Neuronal stem cell (in vitro differentiated cells): ENCODE measurements around the gene ZNF559.

ENCODE experiments used
- DNase-seq: peaks from one replicate; pipeline ENCODE4 v3.0.0-alpha.2; 2013; ENCODE audit warnings: low spot score
- H2AFZ ChIP-seq: one replicate; pipeline ENCODE4 v1.6.1; 2013; ENCODE audit warnings: mild to moderate bottlenecking, low read length, inconsistent platforms
- H2AK5ac ChIP-seq: 2 replicates; pipeline ENCODE4 v1.6.1; 2013; ENCODE audit warnings: low read depth, mild to moderate bottlenecking, inconsistent platforms, low read length, moderate library complexity, mixed read lengths
- H2BK120ac ChIP-seq: 2 replicates; pipeline ENCODE4 v1.6.1; 2013; ENCODE audit warnings: low read depth, mild to moderate bottlenecking, inconsistent platforms, low read length, moderate library complexity, mixed read lengths
- H2BK12ac ChIP-seq: one replicate; pipeline ENCODE4 v1.6.1; 2013; ENCODE audit warnings: low read length, inconsistent platforms
- H2BK15ac ChIP-seq: 2 replicates; pipeline ENCODE4 v1.6.1; 2013; ENCODE audit warnings: mild to moderate bottlenecking, low read length, inconsistent platforms, mixed read lengths
- H2BK5ac ChIP-seq: one replicate; pipeline ENCODE4 v1.6.1; 2013; ENCODE audit warnings: inconsistent platforms, mild to moderate bottlenecking, low read length, moderate library complexity
- H3K14ac ChIP-seq: one replicate; pipeline ENCODE4 v1.6.1; 2013; ENCODE audit warnings: low read length, inconsistent platforms
- H3K18ac ChIP-seq: 2 replicates; pipeline ENCODE4 v1.6.1; 2013; ENCODE audit warnings: low read length, inconsistent platforms
- H3K23ac ChIP-seq: 2 replicates; pipeline ENCODE4 v1.6.1; 2013; ENCODE audit warnings: low read depth, mild to moderate bottlenecking, mixed read lengths, low read length, inconsistent platforms; ENCODE audit not compliant: poor library complexity
- H3K27ac ChIP-seq: replicated peaks from 3 replicates; pipeline ENCODE4 v1.5.1; 2013; ENCODE audit warnings: low read length, inconsistent platforms
- H3K27me3 ChIP-seq, 3 experiments: 2 replicates each; pipeline ENCODE4 v1.6.1; 2013; ENCODE audit warnings: low read length in 3 of 3, mild to moderate bottlenecking in 2 of 3, inconsistent platforms in 1 of 3, low read depth in 1 of 3, mixed read lengths in 1 of 3, moderate library complexity in 1 of 3; ENCODE audit not compliant: control insufficient read depth in 3 of 3, insufficient read depth in 3 of 3
- H3K36me3 ChIP-seq, 2 donors: replicated peaks in 1 of 2; 2 replicates each; pipeline ENCODE4 v1.6.1; 2013; ENCODE audit warnings: low read length in 2 of 2; ENCODE audit not compliant: control insufficient read depth in 2 of 2, insufficient read depth in 2 of 2
- H3K4ac ChIP-seq: 2 replicates; pipeline ENCODE4 v1.6.1; 2013; ENCODE audit warnings: inconsistent platforms, mild to moderate bottlenecking, low read length, moderate library complexity
- H3K4me1 ChIP-seq, 2 donors: 1 replicate in 1 of 2; 2 replicates in 1 of 2; pipeline ENCODE4 v1.6.1; 2013; ENCODE audit warnings: low read length in 2 of 2, low read depth in 1 of 2; ENCODE audit not compliant: control insufficient read depth in 2 of 2, insufficient read depth in 1 of 2
- H3K4me2 ChIP-seq: one replicate; pipeline ENCODE4 v1.6.1; 2013; ENCODE audit warnings: mild to moderate bottlenecking, low read length, inconsistent platforms; ENCODE audit not compliant: insufficient read depth, poor library complexity, severe bottlenecking
- H3K4me3 ChIP-seq, 2 donors: 2 replicates each; pipeline ENCODE4 v1.5.1; 2013; ENCODE audit warnings: low read length in 2 of 2, mild to moderate bottlenecking in 2 of 2, inconsistent platforms in 1 of 2, moderate library complexity in 1 of 2
- H3K79me1 ChIP-seq: one replicate; pipeline ENCODE4 v1.6.1; 2013; ENCODE audit warnings: low read depth, mild to moderate bottlenecking, inconsistent platforms, low read length, moderate library complexity
- H3K9ac ChIP-seq: one replicate; pipeline ENCODE4 v1.6.1; 2013; ENCODE audit warnings: mild to moderate bottlenecking, low read depth, low read length, inconsistent platforms; ENCODE audit not compliant: poor library complexity
- H3K9me3 ChIP-seq, 2 donors: replicated peaks in 1 of 2; 2 replicates each; pipeline versions ENCODE3 to v1.6.1; 2013; ENCODE audit warnings: low read length in 2 of 2, mild to moderate bottlenecking in 2 of 2, inconsistent platforms in 1 of 2, low read depth in 1 of 2, mixed read lengths in 1 of 2, moderate library complexity in 1 of 2; ENCODE audit not compliant: control insufficient read depth in 2 of 2, insufficient read depth in 1 of 2
- H4K8ac ChIP-seq: one replicate; pipeline ENCODE4 v1.6.1; 2013; ENCODE audit warnings: low read depth, mild to moderate bottlenecking, inconsistent platforms, low read length, moderate library complexity
- H4K91ac ChIP-seq: one replicate; pipeline ENCODE4 v1.6.1; 2013; ENCODE audit warnings: low read length, low read depth, mild to moderate bottlenecking, inconsistent platforms; ENCODE audit not compliant: poor library complexity
- WGBS, 2 donors: extraction: QIAGEN DNeasy Blood & Tissue Kit; methylation state at CpG; one replicate each; pipeline ENCODE4 v1.1.7; 2013; ENCODE audit warnings: missing lambda C conversion rate in 2 of 2, mixed read lengths in 1 of 2; ENCODE audit not compliant: insufficient read length in 2 of 2, insufficient replicate concordance in 1 of 2; ENCODE audit errors: extremely low coverage in 2 of 2; 5-methylcytosine and 5-hydroxymethylcytosine counted together

The ZNF559 gene

DNA sequence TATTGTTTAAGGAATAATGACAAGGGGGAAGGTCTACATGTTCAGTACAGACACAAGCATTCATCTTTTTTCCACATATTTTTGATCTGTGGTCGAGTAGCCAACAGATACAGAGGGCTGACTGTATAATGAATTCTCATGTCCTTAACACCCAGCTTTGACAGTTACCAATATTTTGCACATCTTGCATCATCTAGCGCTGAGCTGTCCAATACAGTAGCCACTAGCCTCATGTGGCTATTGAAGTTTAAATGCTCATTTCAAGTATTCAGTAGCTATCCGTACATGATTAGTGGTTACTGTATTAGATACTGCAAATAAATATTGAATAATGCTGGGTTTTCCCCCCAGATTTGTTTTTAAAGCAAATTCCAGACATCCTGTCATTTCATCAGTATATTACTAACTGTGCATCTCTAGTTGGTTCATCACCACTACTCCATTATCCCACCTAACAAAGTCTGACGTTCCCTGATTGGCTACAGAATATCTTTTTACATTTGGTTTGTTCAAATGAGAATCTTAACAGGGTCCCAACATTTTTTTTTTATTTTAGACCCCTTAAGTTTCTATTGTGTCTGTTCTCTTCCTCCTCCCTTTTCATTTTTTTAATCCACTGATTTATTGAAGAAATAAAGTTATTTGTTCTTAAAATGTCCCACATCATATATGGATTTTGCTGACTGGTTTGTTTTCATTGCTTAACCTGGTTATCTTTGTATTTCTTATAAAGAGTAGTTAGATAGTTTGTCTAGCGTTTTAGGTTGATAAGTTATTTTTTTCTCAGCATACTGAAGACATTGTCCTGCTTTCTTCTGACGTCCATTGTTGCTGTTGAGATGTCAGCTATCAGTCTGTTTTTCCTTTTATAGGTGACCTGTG lies 47.0 kb downstream of the ZNF559 start:
- H2BK5ac ChIP-seq: no peak overlapping the region
- peaks cover 10 to 38% of the 10 kb centered on the region in 2 donors for H3K9me3 ChIP-seq

DNA sequence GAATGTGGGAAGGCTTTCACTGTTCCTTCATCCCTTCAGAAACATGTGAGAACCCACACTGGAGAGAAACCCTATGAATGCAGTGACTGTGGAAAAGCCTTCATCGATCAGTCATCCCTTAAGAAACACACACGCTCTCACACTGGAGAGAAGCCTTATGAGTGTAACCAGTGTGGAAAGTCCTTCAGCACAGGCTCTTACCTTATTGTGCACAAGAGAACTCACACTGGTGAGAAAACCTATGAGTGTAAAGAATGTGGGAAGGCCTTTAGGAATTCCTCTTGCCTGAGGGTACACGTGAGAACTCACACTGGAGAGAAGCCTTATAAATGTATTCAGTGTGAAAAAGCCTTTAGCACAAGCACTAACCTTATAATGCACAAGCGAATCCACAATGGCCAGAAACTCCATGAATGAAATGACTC lies 57.4 kb downstream of the ZNF559 start:
- H3K36me3 ChIP-seq: peaks cover 43 to 69% of the 10 kb centered on the region in 2 donors

More for the DNA sequence above, 47.0 kb downstream of the ZNF559 start:
- Histone ChIP-seq H2BK120ac (no peak overlapping the region), H4K91ac (no peak overlapping the region), H3K4me2 (no peak overlapping the region), H3K4ac (no peak overlapping the region), H3K23ac (no peak overlapping the region), H3K18ac (no peak overlapping the region), H3K14ac (no peak overlapping the region), H2BK12ac (no peak overlapping the region), H3K27me3 (no peaks in the 10 kb centered on the region), H2BK15ac (no peak overlapping the region), H3K36me3 (peaks cover 3% of the 10 kb centered on the region in 2 donors), H3K4me1 (no peaks in the 10 kb centered on the region), H2AK5ac (no peak overlapping the region), H2AFZ (no peak overlapping the region), H3K4me3 (no peak overlapping the region), H4K8ac (no peak overlapping the region), H3K79me1 (no peaks in the 10 kb centered on the region), H3K27ac (no peak overlapping the region), H3K9ac (no peak overlapping the region)
- WGBS, 2 donors: no CpG with 5 or more reads among the region's 6 CpGs
- no peak for DNase-seq

More for the DNA sequence above, 57.4 kb downstream of the ZNF559 start:
- no peak overlapping the region for H3K18ac ChIP-seq
- H2BK5ac ChIP-seq: no peak overlapping the region
- H3K4me2 ChIP-seq: no peak overlapping the region
- H4K91ac ChIP-seq: no peak overlapping the region
- H3K4ac ChIP-seq: no peak overlapping the region
- no peak overlapping the region for H2BK120ac ChIP-seq
- H3K27ac ChIP-seq: no peak overlapping the region
- H2BK12ac ChIP-seq: no peak overlapping the region
- peaks cover 58 to 92% of the 10 kb centered on the region in 2 donors for H3K9me3 ChIP-seq
- H2AFZ ChIP-seq: no peak overlapping the region
- H3K14ac ChIP-seq: no peak overlapping the region
- no peak overlapping the region for H2AK5ac ChIP-seq
- H3K4me1 ChIP-seq: no peaks in the 10 kb centered on the region
- no peak overlapping the region for H3K9ac ChIP-seq
- no peak overlapping the region for H3K23ac ChIP-seq
- no peak for DNase-seq
- no peak overlapping the region for H4K8ac ChIP-seq
- no peaks in the 10 kb centered on the region for H3K27me3 ChIP-seq
- H2BK15ac ChIP-seq: no peak overlapping the region
- no peaks in the 10 kb centered on the region for H3K79me1 ChIP-seq
- no peak overlapping the region for H3K4me3 ChIP-seq
- WGBS, 2 donors: no CpG with 5 or more reads among the region's 4 CpGs
